Nephron (organoid): ENCODE results near the gene TNFSF13.

Experiments used
- H3K27ac Mint-ChIP-seq, 3 experiments: 2 replicates each; pipeline ENCODE4 v1.8.0; 2020; ENCODE audit warnings: mixed read lengths in 3 of 3, mild to moderate bottlenecking in 2 of 3, moderate library complexity in 1 of 3
- H3K27me3 Mint-ChIP-seq: 2 replicates; pipeline ENCODE4 v1.8.0; 2021; ENCODE audit warnings: low read depth, mild to moderate bottlenecking, moderate library complexity, mixed read lengths
- H3K36me3 Mint-ChIP-seq: 2 replicates; pipeline ENCODE4 v1.8.0; 2020; ENCODE audit warnings: low read depth, mixed read lengths
- H3K4me1 Mint-ChIP-seq: 2 replicates; pipeline ENCODE4 v1.8.0; 2020; ENCODE audit warnings: mixed read lengths
- H3K4me3 Mint-ChIP-seq, 3 experiments: 2 replicates each; pipeline ENCODE4 v1.8.0; 2020; ENCODE audit warnings: mild to moderate bottlenecking in 3 of 3, mixed read lengths in 3 of 3, moderate library complexity in 2 of 3
- H3K9me3 Mint-ChIP-seq: 2 replicates; pipeline ENCODE4 v1.8.0; 2020; ENCODE audit warnings: mixed read lengths
- CTCF ChIP-seq, 3 experiments: fragments of 200-600 bp; sonication (generic); IDR thresholded peaks; one replicate each; pipeline ENCODE4 v1.5.0; 2021; ENCODE audit warnings: antibody characterized with exemption in 3 of 3; ENCODE audit not compliant: unreplicated experiment in 3 of 3

The TNFSF13 gene

GRCh38 chr17:7558544-7559319 is at the start of gene TNFSF13:
Gene TNFSF13, plus strand, starts transcription at chr17:7558750. Its CDS starts 290 bp downstream, at chr17:7559040.
- no peak for TF ChIP-seq CTCF (IDR thresholded peaks at IDR 0.05; ENCODE audit: unreplicated experiment in 3 of 3)
- H3K4me3 Mint-ChIP-seq = peak within 1 kb of the TSS; percentile 79 to 90 (median 88)

GRCh38 chr17:7508846-7509245 is 49.7 kb upstream of the TNFSF13 start:
- peaks cover 83% of the 10 kb centered on the region for H3K36me3 Mint-ChIP-seq
- H3K4me3 Mint-ChIP-seq = no peak overlapping the region

More at GRCh38 chr17:7558544-7559319, at the start of gene TNFSF13:
- Mint-ChIP-seq H3K27me3 (no peaks in the 10 kb centered on the region), H3K27ac (peak within 1 kb of the TSS; percentile 96 to 100 (median 100)), H3K9me3 (no peaks in the 10 kb centered on the region), H3K36me3 (peaks cover 5% of the 10 kb centered on the region), H3K4me1 (peaks cover 54% of the 10 kb centered on the region)

GRCh38 chr17:7509937-7510336 is 48.6 kb upstream of the TNFSF13 start:
- Mint-ChIP-seq H3K27ac (no peak overlapping the region), H3K9me3 (no peaks in the 10 kb centered on the region), H3K36me3 (peaks cover 82% of the 10 kb centered on the region), H3K4me1 (peaks cover 4% of the 10 kb centered on the region), H3K27me3 (no peaks in the 10 kb centered on the region), H3K4me3 (no peak overlapping the region)
- no peak for TF ChIP-seq CTCF (IDR thresholded peaks at IDR 0.05; ENCODE audit: unreplicated experiment in 3 of 3)

More at GRCh38 chr17:7508846-7509245, 49.7 kb upstream of the TNFSF13 start:
- Mint-ChIP-seq H3K4me1 (no peaks in the 10 kb centered on the region), H3K27me3 (no peaks in the 10 kb centered on the region), H3K9me3 (no peaks in the 10 kb centered on the region), H3K27ac (no peak overlapping the region)
- no peak for TF ChIP-seq CTCF (IDR thresholded peaks at IDR 0.05; ENCODE audit: unreplicated experiment in 3 of 3)

- peaks cover 79% of the 10 kb centered on the region for H3K36me3 Mint-ChIP-seq
- H3K27ac Mint-ChIP-seq = peak overlapping the region in 1 of 3 experiments; percentile 51
- H3K9me3 Mint-ChIP-seq = no peaks in the 10 kb centered on the region
- H3K27me3 Mint-ChIP-seq = no peaks in the 10 kb centered on the region
- peaks cover 4% of the 10 kb centered on the region for H3K4me1 Mint-ChIP-seq
- no peak overlapping the region for H3K4me3 Mint-ChIP-seq
- TF ChIP-seq CTCF (IDR thresholded peaks at IDR 0.05; ENCODE audit: unreplicated experiment in 3 of 3) = no peak
Observed at GRCh38 chr17:7511108-7511507, 47.4 kb upstream of the TNFSF13 start.

- Mint-ChIP-seq H3K4me3 (no peak overlapping the region), H3K36me3 (peaks cover 73% of the 10 kb centered on the region), H3K4me1 (peaks cover 4% of the 10 kb centered on the region), H3K27ac (no peak overlapping the region), H3K27me3 (no peaks in the 10 kb centered on the region), H3K9me3 (no peaks in the 10 kb centered on the region)
- TF ChIP-seq CTCF (IDR thresholded peaks at IDR 0.05; ENCODE audit: unreplicated experiment in 3 of 3) = no peak
Observed at GRCh38 chr17:7512105-7512504, 46.4 kb upstream of the TNFSF13 start.
